Measurements from ENCODE around the gene KIF2A.

KIF2A gene

GRCh38 chr5:62333250-62333794 lies 27.3 kb downstream of the KIF2A start:
- no peak for TF ChIP-seq EP300 (IDR thresholded peaks at IDR 0.05; ENCODE audit: borderline replicate concordance)
- no peak for TF ChIP-seq YY1 (IDR thresholded peaks at IDR 0.05; ENCODE audit: low read depth)
- no peak for TF ChIP-seq REST (IDR thresholded peaks at IDR 0.05; ENCODE audit: low read depth)

- no peak for TF ChIP-seq RAD21 (IDR thresholded peaks at IDR 0.05; ENCODE audit: low read depth)
- TF ChIP-seq FOXM1 (IDR thresholded peaks at IDR 0.05; ENCODE audit: borderline replicate concordance, low read depth) = no peak
- TF ChIP-seq TCF12 (IDR thresholded peaks at IDR 0.05; ENCODE audit: low read depth) = no peak
Measured at GRCh38 chr5:62334082-62334481, 28.1 kb downstream of the KIF2A start.

GRCh38 chr5:62340392-62340791 lies 34.4 kb downstream of the KIF2A start:
- no peak for TF ChIP-seq ZBTB7A (IDR thresholded peaks at IDR 0.05; ENCODE audit: low read depth)
- TF ChIP-seq TEAD4 (IDR thresholded peaks at IDR 0.05) = no peak
- no peak for TF ChIP-seq MAX (IDR thresholded peaks at IDR 0.05)
- TF ChIP-seq EGR1 (IDR thresholded peaks at IDR 0.05) = no peak
- no peak for TF ChIP-seq RAD21 (IDR thresholded peaks at IDR 0.05; ENCODE audit: low read depth)

- no peak for TF ChIP-seq USF1 (IDR thresholded peaks at IDR 0.05)
- TF ChIP-seq YY1 (IDR thresholded peaks at IDR 0.05; ENCODE audit: low read depth) = no peak
- TF ChIP-seq RAD21 (IDR thresholded peaks at IDR 0.05; ENCODE audit: low read depth) = no peak
- no peak for TF ChIP-seq CEBPB (IDR thresholded peaks at IDR 0.05)
- TF ChIP-seq EP300 (IDR thresholded peaks at IDR 0.05; ENCODE audit: borderline replicate concordance) = no peak
- no peak for TF ChIP-seq TAF1 (IDR thresholded peaks at IDR 0.05; ENCODE audit: low read depth)
- no peak for TF ChIP-seq ZBTB7A (IDR thresholded peaks at IDR 0.05; ENCODE audit: low read depth)
- TF ChIP-seq TCF12 (IDR thresholded peaks at IDR 0.05; ENCODE audit: low read depth) = no peak
- no peak for TF ChIP-seq MAX (IDR thresholded peaks at IDR 0.05)
- no peak for TF ChIP-seq EGR1 (IDR thresholded peaks at IDR 0.05)
- TF ChIP-seq FOXM1 (IDR thresholded peaks at IDR 0.05; ENCODE audit: borderline replicate concordance, low read depth) = no peak
Measured at GRCh38 chr5:62340979-62341378, 35.0 kb downstream of the KIF2A start.

- no peak for TF ChIP-seq ZBTB7A (IDR thresholded peaks at IDR 0.05; ENCODE audit: low read depth)
Measured at GRCh38 chr5:62341783-62342475, 35.9 kb downstream of the KIF2A start.

- no peak for TF ChIP-seq TCF12 (IDR thresholded peaks at IDR 0.05; ENCODE audit: low read depth)
- no peak for TF ChIP-seq CREB1 (IDR thresholded peaks at IDR 0.05; ENCODE audit: low read depth)
- TF ChIP-seq USF1 (IDR thresholded peaks at IDR 0.05) = no peak
- no peak for TF ChIP-seq EP300 (IDR thresholded peaks at IDR 0.05; ENCODE audit: borderline replicate concordance)
- TF ChIP-seq ZBTB7A (IDR thresholded peaks at IDR 0.05; ENCODE audit: low read depth) = no peak
- no peak for TF ChIP-seq YY1 (IDR thresholded peaks at IDR 0.05; ENCODE audit: low read depth)
- no peak for TF ChIP-seq FOXM1 (IDR thresholded peaks at IDR 0.05; ENCODE audit: borderline replicate concordance, low read depth)
- no peak for TF ChIP-seq CEBPB (IDR thresholded peaks at IDR 0.05)
- TF ChIP-seq TEAD4 (IDR thresholded peaks at IDR 0.05) = no peak
- no peak for TF ChIP-seq REST (IDR thresholded peaks at IDR 0.05; ENCODE audit: low read depth)
- no peak for TF ChIP-seq EGR1 (IDR thresholded peaks at IDR 0.05)
Measured at GRCh38 chr5:62342476-62342837, 36.5 kb downstream of the KIF2A start.

- TF ChIP-seq TCF12 (IDR thresholded peaks at IDR 0.05; ENCODE audit: low read depth) = no peak
- TF ChIP-seq MAX (IDR thresholded peaks at IDR 0.05) = no peak
- no peak for TF ChIP-seq CREB1 (IDR thresholded peaks at IDR 0.05; ENCODE audit: low read depth)
- no peak for TF ChIP-seq FOXM1 (IDR thresholded peaks at IDR 0.05; ENCODE audit: borderline replicate concordance, low read depth)
- TF ChIP-seq TAF1 (IDR thresholded peaks at IDR 0.05; ENCODE audit: low read depth) = no peak
- TF ChIP-seq EP300 (IDR thresholded peaks at IDR 0.05; ENCODE audit: borderline replicate concordance) = no peak
- no peak for TF ChIP-seq YY1 (IDR thresholded peaks at IDR 0.05; ENCODE audit: low read depth)
- TF ChIP-seq NFIC (IDR thresholded peaks at IDR 0.05) = no peak
- TF ChIP-seq RAD21 (IDR thresholded peaks at IDR 0.05; ENCODE audit: low read depth) = no peak
- TF ChIP-seq USF1 (IDR thresholded peaks at IDR 0.05) = no peak
- TF ChIP-seq REST (IDR thresholded peaks at IDR 0.05; ENCODE audit: low read depth) = no peak
- TF ChIP-seq EGR1 (IDR thresholded peaks at IDR 0.05) = no peak
- TF ChIP-seq CEBPB (IDR thresholded peaks at IDR 0.05) = no peak
- TF ChIP-seq ZBTB7A (IDR thresholded peaks at IDR 0.05; ENCODE audit: low read depth) = no peak
- TF ChIP-seq TEAD4 (IDR thresholded peaks at IDR 0.05) = no peak
Measured at GRCh38 chr5:62343428-62343827, 37.4 kb downstream of the KIF2A start.

Measured in Ishikawa (cell line).